Hematopoietic multipotent progenitor cell treated with erythropoietin and hydrocortisone succinate and interleukin-3 and kit ligand, for 6 days (in vitro differentiated cells): ENCODE measurements around the gene FYB2.

Experiments used
- DNase-seq: peaks from one replicate; pipeline ENCODE4 v3.0.0-alpha.2; 2015

FYB2 gene

GRCh38 chr1:56709995-56710394 is 109.2 kb downstream of the FYB2 start:
- DNase-seq, result no peak

- DNase-seq, result peak; percentile 80
Measured at GRCh38 chr1:56709269-56709880, 109.8 kb downstream of the FYB2 start.

- no peak for DNase-seq
Measured at GRCh38 chr1:56707379-56707778, 111.8 kb downstream of the FYB2 start.

GRCh38 chr1:56703747-56704146 is 115.5 kb downstream of the FYB2 start:
- no peak for DNase-seq

GRCh38 chr1:56696663-56697062 is 122.5 kb downstream of the FYB2 start:
- no peak for DNase-seq

- no peak for DNase-seq
Measured at GRCh38 chr1:56688522-56689026, 130.6 kb downstream of the FYB2 start.

GRCh38 chr1:56686169-56686568 is 133.0 kb downstream of the FYB2 start:
- no peak for DNase-seq

GRCh38 chr1:56683569-56683968 is 135.6 kb downstream of the FYB2 start:
- DNase-seq, result no peak

GRCh38 chr1:56676571-56677035 is 142.6 kb downstream of the FYB2 start:
- no peak for DNase-seq

- DNase-seq, result no peak
Measured at GRCh38 chr1:56675763-56676162, 143.4 kb downstream of the FYB2 start.

- no peak for DNase-seq
Measured at GRCh38 chr1:56672579-56672978, 146.6 kb downstream of the FYB2 start.

GRCh38 chr1:56671542-56671941 is 147.7 kb downstream of the FYB2 start:
- DNase-seq, result no peak

GRCh38 chr1:56671085-56671484 is 148.1 kb downstream of the FYB2 start:
- DNase-seq, result no peak

- no peak for DNase-seq
Measured at GRCh38 chr1:56670350-56670749, 148.9 kb downstream of the FYB2 start.
